H1 (cell line): ENCODE data around the gene TRO. TPM values are rescaled to one million over a fixed set of nuclear protein-coding genes. Genes with fewer than 3 reads are reported as not detected.

ENCODE experiments used
- CTCF ChIA-PET: fragments of 300-600 bp; sonication (Branson Sonifier 250); formaldehyde crosslinking; loops from one replicate; lab custom pipeline; 2021; ENCODE audit not compliant: partially characterized antibody; lab: Charles Lee
- POLR2A ChIA-PET: fragments of 300-600 bp; sonication (Branson Sonifier 250); formaldehyde crosslinking; loops from one replicate; lab custom pipeline; 2021; ENCODE audit warnings: inconsistent platforms; ENCODE audit not compliant: partially characterized antibody; lab: Charles Lee
- DNase-seq, 2 experiments: peaks; one replicate each; pipeline versions ENCODE4 v3.0.0 to v3.0.0-alpha.2; 2010 to 2022; ENCODE audit warnings: low spot score in 2 of 2, low read depth in 1 of 2, mixed read lengths in 1 of 2
- FAIRE-seq: peaks from 2 replicates; lab custom pipeline; 2011; peaks lifted over from hg19 to GRCh38; lab: Jason Lieb, UNC
- H2AFZ ChIP-seq: 2 replicates; pipeline ENCODE4 v1.8.1; 2012; ENCODE audit warnings: low read length, inconsistent platforms
- H2AK5ac ChIP-seq: 2 replicates; pipeline ENCODE4 v1.6.1; 2013; ENCODE audit warnings: low read depth, low read length
- H2BK120ac ChIP-seq: replicated peaks from 2 replicates; pipeline ENCODE3; 2013; ENCODE audit warnings: low read depth, low read length, inconsistent platforms
- H2BK12ac ChIP-seq: 2 replicates; pipeline ENCODE4 v1.6.1; 2013; ENCODE audit warnings: low read depth, low read length
- H2BK15ac ChIP-seq: 2 replicates; pipeline ENCODE4 v1.6.1; 2013; ENCODE audit warnings: low read length
- H2BK20ac ChIP-seq: 2 replicates; pipeline ENCODE4 v1.6.1; 2013; ENCODE audit warnings: low read length
- H2BK5ac ChIP-seq: 2 replicates; pipeline ENCODE4 v1.6.1; 2013; ENCODE audit warnings: low read depth, low read length
- H3K14ac ChIP-seq: 2 replicates; pipeline ENCODE4 v1.6.1; 2013; ENCODE audit warnings: inconsistent platforms; ENCODE audit not compliant: insufficient read length
- H3K18ac ChIP-seq: 2 replicates; pipeline ENCODE4 v1.6.1; 2013; ENCODE audit warnings: low read length; ENCODE audit errors: extremely low read depth
- H3K23ac ChIP-seq: 2 replicates; pipeline ENCODE4 v1.6.1; 2013; ENCODE audit warnings: inconsistent platforms; ENCODE audit not compliant: insufficient read length
- H3K23me2 ChIP-seq: 2 replicates; pipeline ENCODE4 v1.6.1; 2013; ENCODE audit warnings: low read depth, low read length
- H3K27ac ChIP-seq: 2 replicates; pipeline ENCODE4 v1.6.1; 2011; ENCODE audit warnings: low read depth, low read length, inconsistent platforms
- H3K27me3 ChIP-seq, 4 experiments: replicated peaks in 1 of 4; 1 replicate in 1 of 4; 2 replicates in 3 of 4; pipeline versions ENCODE4 v1.6.1 to v1.8.1; 2011 to 2013; ENCODE audit warnings: low read length in 3 of 4, mild to moderate bottlenecking in 3 of 4, inconsistent platforms in 2 of 4, mixed read lengths in 2 of 4, moderate library complexity in 1 of 4; ENCODE audit not compliant: control insufficient read depth in 3 of 4, insufficient read depth in 3 of 4; ENCODE audit errors: extremely low read depth in 1 of 4
- H3K36me3 ChIP-seq, 4 experiments: 2 replicates each; pipeline versions ENCODE4 v1.6.1 to v1.8.1; 2011 to 2013; ENCODE audit warnings: mild to moderate bottlenecking in 4 of 4, low read length in 3 of 4, moderate library complexity in 2 of 4, control low read depth in 1 of 4, inconsistent platforms in 1 of 4; ENCODE audit not compliant: insufficient read depth in 4 of 4, control insufficient read depth in 2 of 4
- H3K4ac ChIP-seq: replicated peaks from 2 replicates; pipeline ENCODE3; 2013; ENCODE audit warnings: low read length, low read depth, mixed read lengths, inconsistent platforms; ENCODE audit not compliant: insufficient read length
- H3K4me1 ChIP-seq, 4 experiments: replicated peaks in 1 of 4; 1 replicate in 1 of 4; 2 replicates in 3 of 4; pipeline versions ENCODE4 v1.6.1 to v1.8.1; 2011 to 2013; ENCODE audit warnings: low read length in 3 of 4, inconsistent platforms in 2 of 4, mixed read lengths in 1 of 4; ENCODE audit not compliant: insufficient read depth in 4 of 4, control insufficient read depth in 3 of 4
- H3K4me2 ChIP-seq, 2 experiments: 2 replicates each; pipeline versions ENCODE4 v1.6.1 to v1.8.1; 2011 to 2013; ENCODE audit warnings: low read depth in 2 of 2, low read length in 2 of 2, control low read depth in 1 of 2, inconsistent platforms in 1 of 2, mild to moderate bottlenecking in 1 of 2; ENCODE audit not compliant: insufficient read depth in 1 of 2
- H3K4me3 ChIP-seq, 4 experiments: fragments of 200-600, 300-600 bp in 1 of 4; sonication (generic), shearing (Covaris generic), sonication (Bioruptor Twin) in 1 of 4; 2 replicates each; pipeline versions ENCODE4 v1.5.1 to v1.8.1; 2011 to 2016; ENCODE audit warnings: low read length in 4 of 4, low read depth in 3 of 4, control low read depth in 2 of 4, inconsistent platforms in 2 of 4, mild to moderate bottlenecking in 2 of 4, mixed read lengths in 1 of 4, moderate library complexity in 1 of 4; ENCODE audit not compliant: insufficient read depth in 2 of 4; ENCODE audit errors: extremely low read depth in 1 of 4
- H3K56ac ChIP-seq: replicated peaks from 2 replicates; pipeline ENCODE3; 2013; ENCODE audit warnings: low read depth, mild to moderate bottlenecking, mixed read lengths, low read length, inconsistent platforms; ENCODE audit not compliant: insufficient read length
- H3K79me1 ChIP-seq: 2 replicates; pipeline ENCODE4 v1.6.1; 2013; ENCODE audit warnings: low read depth, low read length, control low read depth
- H3K79me2 ChIP-seq, 2 experiments: 2 replicates each; pipeline versions ENCODE4 v1.6.1 to v1.8.1; 2012 to 2013; ENCODE audit warnings: low read length in 2 of 2, mild to moderate bottlenecking in 2 of 2, inconsistent platforms in 1 of 2; ENCODE audit not compliant: insufficient read depth in 2 of 2, control insufficient read depth in 1 of 2
- H3K9ac ChIP-seq, 4 experiments: replicated peaks in 1 of 4; 1 replicate in 1 of 4; 2 replicates in 3 of 4; pipeline versions ENCODE4 v1.6.1 to v1.8.1; 2011 to 2013; ENCODE audit warnings: low read depth in 3 of 4, low read length in 3 of 4, control low read depth in 2 of 4, mild to moderate bottlenecking in 2 of 4, moderate library complexity in 2 of 4, inconsistent platforms in 1 of 4; ENCODE audit errors: extremely low read depth in 1 of 4
- H3K9me3 ChIP-seq, 2 experiments: 2 replicates each; pipeline versions ENCODE4 v1.6.1 to v1.8.1; 2012 to 2013; ENCODE audit warnings: mild to moderate bottlenecking in 2 of 2, moderate library complexity in 2 of 2, control low read depth in 1 of 2, inconsistent platforms in 1 of 2, low read depth in 1 of 2, low read length in 1 of 2, mixed read lengths in 1 of 2; ENCODE audit not compliant: insufficient read depth in 2 of 2
- H4K20me1 ChIP-seq, 2 experiments: replicated peaks in 1 of 2; 2 replicates each; pipeline versions ENCODE3 to v1.8.1; 2011 to 2013; ENCODE audit warnings: inconsistent platforms in 2 of 2, low read length in 2 of 2, mild to moderate bottlenecking in 1 of 2; ENCODE audit not compliant: insufficient read depth in 2 of 2, control insufficient read depth in 1 of 2
- H4K5ac ChIP-seq: 2 replicates; pipeline ENCODE4 v1.6.1; 2013; ENCODE audit warnings: low read length, low read depth, mixed read lengths, inconsistent platforms; ENCODE audit not compliant: insufficient read length
- H4K8ac ChIP-seq: 2 replicates; pipeline ENCODE4 v1.8.0; 2013; ENCODE audit warnings: mild to moderate bottlenecking, moderate library complexity, low read length, inconsistent platforms; ENCODE audit not compliant: insufficient read depth; ENCODE audit errors: extremely low read depth
- H4K91ac ChIP-seq: replicated peaks from 2 replicates; pipeline ENCODE3; 2013; ENCODE audit warnings: low read length, mixed read lengths, inconsistent platforms; ENCODE audit not compliant: insufficient read length
- NANOG ChIP-seq: IDR thresholded peaks from 2 replicates; pipeline ENCODE4 v1.6.1; 2011; ENCODE audit warnings: low read length, low read depth, mild to moderate bottlenecking, inconsistent platforms; ENCODE audit not compliant: insufficient read depth, poor library complexity, severe bottlenecking
- NRF1 ChIP-seq: IDR thresholded peaks from 2 replicates; pipeline ENCODE4 v1.6.1; 2011; ENCODE audit warnings: mild to moderate bottlenecking, low read depth, low read length, improper control_type of control experiment
- RXRA ChIP-seq: IDR thresholded peaks from 2 replicates; pipeline ENCODE4 v1.6.1; 2011; ENCODE audit warnings: low read depth, mild to moderate bottlenecking, low read length, moderate library complexity; ENCODE audit not compliant: insufficient read depth
- SAP30 ChIP-seq: fragments of 300-600 bp; sonication (generic); IDR thresholded peaks from 2 replicates; pipeline ENCODE4 v1.7.1; 2012; ENCODE audit warnings: low read length, moderate library complexity, mild to moderate bottlenecking, inconsistent platforms; ENCODE audit not compliant: insufficient read depth, insufficient replicate concordance
- SP1 ChIP-seq: IDR thresholded peaks from 2 replicates; pipeline ENCODE4 v1.6.1; 2011; ENCODE audit warnings: low read depth, low read length
- SUZ12 ChIP-seq: fragments of 200-600 bp; sonication (generic); IDR thresholded peaks from 2 replicates; pipeline ENCODE4 v1.6.1; 2012; ENCODE audit warnings: mild to moderate bottlenecking, inconsistent platforms, low read length, moderate library complexity, mixed read lengths
- polyA plus RNA-seq, 7 experiments: library from polyadenylated mRNA; depleted of rRNA in 3 of 7; stranded (reverse) in 5 of 7; unstranded in 2 of 7; fragments of >200 nt in 5 of 7; fragments of 200-250 nt in 2 of 7; gene quantifications; 1 replicate in 5 of 7; 2 replicates in 1 of 7; 4 replicates in 1 of 7; pipeline versions ENCODE4 v1.2.1 to v1.2.3, GENCODE V29; 2011 to 2013; ENCODE audit warnings: missing spikeins in 2 of 7, mixed read lengths in 2 of 7
- total RNA-seq: library from RNA; stranded (reverse); fragmentation: NEBNext Ultra II Directional; extraction: Animal tissue kit (Norgen Biotek cat#: 25700); gene quantifications from 2 replicates; pipeline ENCODE4 v1.2.1, GENCODE V29; 2021
- TF ChIP-seq, protein P1 (sequence below), 3 experiments: IDR thresholded peaks; 1 replicate in 2 of 3; 2 replicates in 1 of 3; pipeline versions ENCODE4 v1.5.1 to v1.6.1; 2011; ENCODE audit warnings: low read length in 3 of 3, mild to moderate bottlenecking in 3 of 3, inconsistent platforms in 2 of 3, low read depth in 1 of 3, moderate library complexity in 1 of 3; ENCODE audit not compliant: insufficient read depth in 1 of 3; ENCODE audit errors: control extremely low read depth in 1 of 3

TRO gene
- total and polyA plus RNA-seq, 2 of the 8 experiments (the other 6 are each of a cell fraction or from before 2014, with no cell fraction given): 49.5 to 57.6 TPM

DNA sequence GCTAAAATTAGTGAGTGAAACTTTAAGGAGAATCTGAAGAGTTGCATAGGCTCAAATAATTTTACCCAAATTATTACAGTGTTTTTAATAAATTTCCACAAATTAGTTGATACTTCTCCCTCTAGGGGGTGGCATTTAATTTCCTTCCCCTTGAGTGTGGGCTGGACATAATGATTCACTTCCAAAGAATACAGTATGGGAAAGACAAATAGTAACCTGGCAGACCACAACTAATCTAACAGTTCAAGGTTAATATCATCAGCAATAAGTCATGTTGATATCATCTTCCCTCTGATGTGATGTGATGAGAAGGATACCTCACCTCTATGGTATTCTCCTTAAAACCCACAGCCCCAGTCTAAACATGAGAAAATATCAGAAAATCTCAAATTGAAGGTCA, 57.8 kb downstream of the TRO start:
- Histone ChIP-seq H2BK12ac (no peak overlapping the region), H3K9ac (no peak overlapping the region), H4K91ac (no peak overlapping the region), H4K8ac (no peak overlapping the region), H3K18ac (no peak overlapping the region), H3K79me1 (no peaks in the 10 kb centered on the region), H2BK20ac (no peak overlapping the region), H4K20me1 (no peaks in the 10 kb centered on the region), H4K5ac (no peak overlapping the region), H2AK5ac (no peak overlapping the region), H3K27ac (no peak overlapping the region), H3K56ac (no peak overlapping the region), H3K4me3 (no peak overlapping the region), H2BK120ac (no peak overlapping the region), H3K14ac (no peak overlapping the region), H3K4ac (no peak overlapping the region), H2BK15ac (no peak overlapping the region), H2BK5ac (no peak overlapping the region), H3K4me1 (no peaks in the 10 kb centered on the region), H3K23ac (no peak overlapping the region), H3K79me2 (no peaks in the 10 kb centered on the region), H3K4me2 (no peak overlapping the region), H2AFZ (no peak overlapping the region), H3K27me3 (no peaks in the 10 kb centered on the region)
- FAIRE-seq (no peak), DNase-seq (no peak)
- ChIA-PET CTCF (no interaction called here), POLR2A (no interaction called here)
- TF ChIP-seq NANOG (no peak), SP1 (no peak), SUZ12 (no peak), RXRA (no peak), SAP30 (no peak), NRF1 (no peak)
- TF ChIP-seq, protein P1, sequence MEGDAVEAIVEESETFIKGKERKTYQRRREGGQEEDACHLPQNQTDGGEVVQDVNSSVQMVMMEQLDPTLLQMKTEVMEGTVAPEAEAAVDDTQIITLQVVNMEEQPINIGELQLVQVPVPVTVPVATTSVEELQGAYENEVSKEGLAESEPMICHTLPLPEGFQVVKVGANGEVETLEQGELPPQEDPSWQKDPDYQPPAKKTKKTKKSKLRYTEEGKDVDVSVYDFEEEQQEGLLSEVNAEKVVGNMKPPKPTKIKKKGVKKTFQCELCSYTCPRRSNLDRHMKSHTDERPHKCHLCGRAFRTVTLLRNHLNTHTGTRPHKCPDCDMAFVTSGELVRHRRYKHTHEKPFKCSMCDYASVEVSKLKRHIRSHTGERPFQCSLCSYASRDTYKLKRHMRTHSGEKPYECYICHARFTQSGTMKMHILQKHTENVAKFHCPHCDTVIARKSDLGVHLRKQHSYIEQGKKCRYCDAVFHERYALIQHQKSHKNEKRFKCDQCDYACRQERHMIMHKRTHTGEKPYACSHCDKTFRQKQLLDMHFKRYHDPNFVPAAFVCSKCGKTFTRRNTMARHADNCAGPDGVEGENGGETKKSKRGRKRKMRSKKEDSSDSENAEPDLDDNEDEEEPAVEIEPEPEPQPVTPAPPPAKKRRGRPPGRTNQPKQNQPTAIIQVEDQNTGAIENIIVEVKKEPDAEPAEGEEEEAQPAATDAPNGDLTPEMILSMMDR (IDR thresholded peaks at IDR 0.05; ENCODE audit: control extremely low read depth in 1 of 3, insufficient read depth in 1 of 3, low read depth in 1 of 3, low read length in 3 of 3): no peak
- TF ChIP-seq, all 59 proteins: peak for 0
- H3K23me2 ChIP-seq: no peaks in the 10 kb centered on the region
- no peaks in the 10 kb centered on the region; a peak in 1 of 4 replicates for H3K9me3 ChIP-seq
- no peaks in the 10 kb centered on the region for H3K36me3 ChIP-seq
